ENCODE data around the gene UGT2A2.

DNA sequence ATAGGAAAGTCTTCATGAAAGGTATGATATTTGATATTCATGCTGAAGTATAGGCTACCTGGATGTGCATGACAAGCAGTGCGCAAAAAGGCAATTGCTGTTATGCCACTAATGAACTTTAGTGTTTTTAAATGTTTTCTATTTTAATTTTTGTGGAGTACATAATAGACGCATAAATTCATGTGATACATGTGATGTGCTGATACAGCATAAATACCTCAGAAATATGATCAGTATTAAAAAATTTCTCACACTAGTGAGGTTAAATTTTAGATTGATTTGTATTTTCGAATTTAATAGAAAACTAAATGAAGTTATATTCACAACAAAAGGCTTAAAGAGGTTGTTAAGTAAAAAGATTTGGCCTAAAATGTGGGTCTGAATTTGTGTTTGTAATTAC lies 11.4 kb upstream of the UGT2A2 start:
- TF ChIP-seq SNAI2 (CRISPR knock-in tag; IDR thresholded peaks at IDR 0.05) (no peak), RARB (CRISPR knock-in tag; IDR thresholded peaks at IDR 0.05) (no peak), ZFP30 (CRISPR knock-in tag; IDR thresholded peaks at IDR 0.05) (no peak)
- TF ChIP-seq, protein P1, sequence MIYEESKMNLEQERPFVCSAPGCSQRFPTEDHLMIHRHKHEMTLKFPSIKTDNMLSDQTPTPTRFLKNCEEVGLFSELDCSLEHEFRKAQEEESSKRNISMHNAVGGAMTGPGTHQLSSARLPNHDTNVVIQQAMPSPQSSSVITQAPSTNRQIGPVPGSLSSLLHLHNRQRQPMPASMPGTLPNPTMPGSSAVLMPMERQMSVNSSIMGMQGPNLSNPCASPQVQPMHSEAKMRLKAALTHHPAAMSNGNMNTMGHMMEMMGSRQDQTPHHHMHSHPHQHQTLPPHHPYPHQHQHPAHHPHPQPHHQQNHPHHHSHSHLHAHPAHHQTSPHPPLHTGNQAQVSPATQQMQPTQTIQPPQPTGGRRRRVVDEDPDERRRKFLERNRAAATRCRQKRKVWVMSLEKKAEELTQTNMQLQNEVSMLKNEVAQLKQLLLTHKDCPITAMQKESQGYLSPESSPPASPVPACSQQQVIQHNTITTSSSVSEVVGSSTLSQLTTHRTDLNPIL (CRISPR knock-in tag; IDR thresholded peaks at IDR 0.05; ENCODE audit: low read depth): no peak

Measured in SK-N-SH treated with all-trans-retinoic acid at 6 μM for 48 hours (cell line).